SU-DHL-6 (cell line): ENCODE results near the gene AQP12B.

ENCODE experiments used
- H2AFZ ChIP-seq: fragments of 200-600 bp; sonication (generic); 2 replicates; pipeline ENCODE4 v1.6.1; 2014; ENCODE audit warnings: low read depth, mild to moderate bottlenecking, moderate library complexity, mixed read lengths, antibody characterized with exemption, low read length; ENCODE audit not compliant: severe bottlenecking
- H3F3A ChIP-seq: fragments of 200-600 bp; shearing (Covaris generic); 2 replicates; pipeline ENCODE4 v1.6.0; 2016; ENCODE audit warnings: antibody characterized with exemption, mild to moderate bottlenecking; ENCODE audit not compliant: insufficient read depth
- H3K27ac ChIP-seq: fragments of 200-600 bp; sonication (generic); 2 replicates; pipeline ENCODE4 v1.5.1; 2016; ENCODE audit warnings: low read depth, mild to moderate bottlenecking, low read length, moderate library complexity, mixed read lengths
- H3K27me3 ChIP-seq: fragments of 200-600 bp; sonication (generic), shearing (Covaris generic); 2 replicates; pipeline ENCODE4 v1.6.0; 2014; ENCODE audit warnings: mild to moderate bottlenecking, low read length
- H3K36me3 ChIP-seq: fragments of 200-600 bp; sonication (generic); 2 replicates; pipeline ENCODE4 v1.6.1; 2014; ENCODE audit warnings: mild to moderate bottlenecking, low read length, mixed read lengths
- H3K4me2 ChIP-seq: fragments of 300-600, 200-600 bp; shearing (Covaris generic), sonication (generic); 2 replicates; pipeline ENCODE4 v1.6.0; 2014; ENCODE audit warnings: low read length, low read depth, mild to moderate bottlenecking; ENCODE audit not compliant: poor library complexity, severe bottlenecking
- H3K4me3 ChIP-seq: fragments of 200-600 bp; sonication (generic); 2 replicates; pipeline ENCODE4 v1.5.1; 2014; ENCODE audit warnings: antibody characterized with exemption, low read length, mild to moderate bottlenecking, mixed read lengths; ENCODE audit not compliant: insufficient read depth, poor library complexity, severe bottlenecking
- H3K79me2 ChIP-seq: fragments of 200-600 bp; sonication (generic); 2 replicates; pipeline ENCODE4 v1.6.1; 2014; ENCODE audit warnings: mild to moderate bottlenecking, low read length, moderate library complexity; ENCODE audit not compliant: insufficient read depth
- H3K9ac ChIP-seq: fragments of 200-600 bp; sonication (generic); 2 replicates; pipeline ENCODE4 v1.7.0; 2014; ENCODE audit warnings: mild to moderate bottlenecking, low read length
- H3K9me2 ChIP-seq: fragments of 200-600 bp; sonication (generic); replicated peaks from 2 replicates; pipeline ENCODE4 v1.6.1; 2014; ENCODE audit warnings: low read length; ENCODE audit not compliant: insufficient read depth
- H3K9me3 ChIP-seq: fragments of 200-600 bp; sonication (generic); 2 replicates; pipeline ENCODE4 v1.6.1; 2014; ENCODE audit warnings: low read length, mixed read lengths; ENCODE audit not compliant: insufficient read depth
- H4K20me1 ChIP-seq: fragments of 200-600 bp; sonication (generic); 2 replicates; pipeline ENCODE4 v1.6.1; 2014; ENCODE audit warnings: low read depth, mild to moderate bottlenecking, antibody characterized with exemption, low read length, moderate library complexity, mixed read lengths
- CTCF ChIP-seq: fragments of 200-600 bp; sonication (generic); IDR thresholded peaks from one replicate; pipeline ENCODE4 v1.5.1; 2017; ENCODE audit warnings: antibody characterized with exemption, mild to moderate bottlenecking, low read length, moderate library complexity; ENCODE audit not compliant: insufficient read depth, poor library complexity, severe bottlenecking
- EZH2phosphoT487 ChIP-seq: fragments of 200-600 bp; sonication (generic), shearing (Covaris generic); conservative IDR thresholded peaks from 2 replicates; pipeline ENCODE4 v1.6.1; 2018; ENCODE audit warnings: mild to moderate bottlenecking, antibody characterized with exemption, low read length, moderate library complexity, mixed read lengths

AQP12B gene

GRCh38 chr2:240635998-240636547 is 46.6 kb downstream of the AQP12B start:
- TF ChIP-seq EZH2phosphoT487 (no peak), CTCF (no peak)
- Histone ChIP-seq H3K9me2 (no peaks in the 10 kb centered on the region), H3K4me3 (no peak overlapping the region), H3K36me3 (no peaks in the 10 kb centered on the region), H3K79me2 (no peaks in the 10 kb centered on the region), H3K9me3 (no peaks in the 10 kb centered on the region), H4K20me1 (no peaks in the 10 kb centered on the region), H3K27ac (no peak overlapping the region), H3K9ac (no peak overlapping the region), H3K4me2 (no peak overlapping the region), H3K27me3 (no peaks in the 10 kb centered on the region), H2AFZ (no peak overlapping the region), H3F3A (no peaks in the 10 kb centered on the region)

GRCh38 chr2:240635121-240635997 is 47.3 kb downstream of the AQP12B start:
- Histone ChIP-seq H3K27ac (no peak overlapping the region), H3K4me2 (no peak overlapping the region), H3K9ac (no peak overlapping the region), H3K27me3 (no peaks in the 10 kb centered on the region), H4K20me1 (no peaks in the 10 kb centered on the region), H3K4me3 (no peak overlapping the region), H3F3A (no peaks in the 10 kb centered on the region), H3K36me3 (no peaks in the 10 kb centered on the region), H3K9me3 (no peaks in the 10 kb centered on the region), H3K9me2 (no peaks in the 10 kb centered on the region), H3K79me2 (no peaks in the 10 kb centered on the region), H2AFZ (no peak overlapping the region)
- TF ChIP-seq EZH2phosphoT487: no peak
- no peak for TF ChIP-seq CTCF

- no peaks in the 10 kb centered on the region for H4K20me1 ChIP-seq
- H3K79me2 ChIP-seq: no peaks in the 10 kb centered on the region
- H3K9me3 ChIP-seq: no peaks in the 10 kb centered on the region
- no peak overlapping the region for H2AFZ ChIP-seq
- H3K36me3 ChIP-seq: no peaks in the 10 kb centered on the region
- no peaks in the 10 kb centered on the region for H3F3A ChIP-seq
- no peak overlapping the region for H3K27ac ChIP-seq
- H3K9ac ChIP-seq: no peak overlapping the region
- H3K4me2 ChIP-seq: no peak overlapping the region
- H3K27me3 ChIP-seq: no peaks in the 10 kb centered on the region
- TF ChIP-seq EZH2phosphoT487: no peak
- TF ChIP-seq CTCF: no peak
- H3K4me3 ChIP-seq: no peak overlapping the region
- H3K9me2 ChIP-seq: no peaks in the 10 kb centered on the region
These were observed 50.4 kb downstream of the AQP12B start for GRCh38 chr2:240632306-240632721.
